Neutrophil (primary cell): ENCODE results near the gene RAPGEF2.
"Not testable (repeated sequence)": the region's sequence is repeated elsewhere in the genome, so short reads cannot be mapped to it uniquely, and the experiment has no call there.

ENCODE experiments used
- H3K27ac ChIP-seq: fragments of 200-600 bp; sonication (generic); 2 replicates; pipeline ENCODE4 v1.5.1; 2016; ENCODE audit warnings: mild to moderate bottlenecking, moderate library complexity
- H3K27me3 ChIP-seq: fragments of 200-600 bp; sonication (generic); 2 replicates; pipeline ENCODE4 v1.6.0; 2016; ENCODE audit warnings: mild to moderate bottlenecking
- H3K36me3 ChIP-seq: fragments of 200-600 bp; sonication (generic); 2 replicates; pipeline ENCODE4 v1.5.1; 2017
- H3K4me1 ChIP-seq, 2 experiments: fragments of 200-600 bp in 1 of 2; sonication (generic) in 1 of 2; 1 replicate in 1 of 2; 2 replicates in 1 of 2; pipeline versions ENCODE4 v1.5.1 to v1.6.1; 2013 to 2016; ENCODE audit warnings: low read depth in 1 of 2, low read length in 1 of 2, mild to moderate bottlenecking in 1 of 2, moderate library complexity in 1 of 2; ENCODE audit not compliant: control insufficient read depth in 1 of 2, insufficient read depth in 1 of 2
- H3K4me3 ChIP-seq, 2 experiments: fragments of 200-600 bp in 1 of 2; sonication (generic) in 1 of 2; 1 replicate in 1 of 2; 2 replicates in 1 of 2; pipeline ENCODE4 v1.5.1; 2013 to 2016; ENCODE audit warnings: low read depth in 1 of 2, low read length in 1 of 2, mild to moderate bottlenecking in 1 of 2, moderate library complexity in 1 of 2
- H3K9me3 ChIP-seq: fragments of 200-600 bp; sonication (generic); 2 replicates; pipeline ENCODE4 v1.5.1; 2016
- CTCF ChIP-seq: fragments of 200-600 bp; sonication (generic); IDR thresholded peaks from 2 replicates; pipeline ENCODE4 v1.5.1; 2016; ENCODE audit warnings: antibody characterized with exemption

RAPGEF2 gene

GRCh38 chr4:159240046-159240445, 137.2 kb downstream of the RAPGEF2 start:
- Histone ChIP-seq H3K27me3 (no peaks in the 10 kb centered on the region), H3K4me1 (peaks cover 5 to 6% of the 10 kb centered on the region in 2 experiments), H3K4me3 (no peak overlapping the region), H3K27ac (peak overlapping the region; percentile 14), H3K36me3 (no peaks in the 10 kb centered on the region), H3K9me3 (no peaks in the 10 kb centered on the region)
- TF ChIP-seq CTCF, result no peak

GRCh38 chr4:159240687-159241086, 137.8 kb downstream of the RAPGEF2 start:
- no peak for TF ChIP-seq CTCF
- no peak overlapping the region for H3K4me3 ChIP-seq
- no peaks in the 10 kb centered on the region for H3K9me3 ChIP-seq
- no peaks in the 10 kb centered on the region for H3K27me3 ChIP-seq
- H3K36me3 ChIP-seq, result no peaks in the 10 kb centered on the region
- peaks cover 5 to 6% of the 10 kb centered on the region in 2 experiments for H3K4me1 ChIP-seq
- no peak overlapping the region for H3K27ac ChIP-seq

GRCh38 chr4:159242427-159242826, 139.5 kb downstream of the RAPGEF2 start:
- no peak overlapping the region for H3K4me3 ChIP-seq
- H3K27ac ChIP-seq, result no peak overlapping the region
- no peaks in the 10 kb centered on the region for H3K27me3 ChIP-seq
- H3K4me1 ChIP-seq, result peaks cover 5 to 6% of the 10 kb centered on the region in 2 experiments
- TF ChIP-seq CTCF, result no peak
- no peaks in the 10 kb centered on the region for H3K36me3 ChIP-seq
- no peaks in the 10 kb centered on the region for H3K9me3 ChIP-seq

- no peak overlapping the region for H3K4me3 ChIP-seq
- no peak overlapping the region for H3K27ac ChIP-seq
- TF ChIP-seq CTCF, result no peak
- H3K9me3 ChIP-seq, result no peaks in the 10 kb centered on the region
- H3K27me3 ChIP-seq, result no peaks in the 10 kb centered on the region
- peaks cover 11% of the 10 kb centered on the region for H3K36me3 ChIP-seq
- H3K4me1 ChIP-seq, result no peaks in the 10 kb centered on the region
These were observed 145.7 kb downstream of the RAPGEF2 start for GRCh38 chr4:159248384-159249178.

- no peak overlapping the region for H3K27ac ChIP-seq
- H3K4me3 ChIP-seq, result no peak overlapping the region
- TF ChIP-seq CTCF, result no peak
These were observed 148.0 kb downstream of the RAPGEF2 start for GRCh38 chr4:159250751-159251325.

GRCh38 chr4:159251580-159251979, 148.7 kb downstream of the RAPGEF2 start:
- not testable (repeated sequence) for H3K4me1 ChIP-seq, H3K9me3 ChIP-seq, H3K4me3 ChIP-seq, H3K27me3 ChIP-seq, H3K27ac ChIP-seq
- H3K36me3 ChIP-seq, result peaks cover 11% of the 10 kb centered on the region

More at GRCh38 chr4:159250751-159251325, 148.0 kb downstream of the RAPGEF2 start:
- H3K4me1 ChIP-seq, result no peaks in the 10 kb centered on the region
- no peaks in the 10 kb centered on the region for H3K27me3 ChIP-seq
- H3K36me3 ChIP-seq, result peaks cover 11% of the 10 kb centered on the region
- no peaks in the 10 kb centered on the region for H3K9me3 ChIP-seq
